ENCODE data around the gene PGAM2.

Gene PGAM2

GRCh38 chr7:44103923-44104859, 38.8 kb upstream of the PGAM2 start, which contains the start of gene AEBP1:
AEBP1 (plus strand) TSS chr7:44104345; CDS start chr7:44104666, 321 bp downstream.
- FAIRE-seq (no peak), DNase-seq (ENCODE audit: extremely low spot score, insufficient read length, low read depth) (no peak)

DNA sequence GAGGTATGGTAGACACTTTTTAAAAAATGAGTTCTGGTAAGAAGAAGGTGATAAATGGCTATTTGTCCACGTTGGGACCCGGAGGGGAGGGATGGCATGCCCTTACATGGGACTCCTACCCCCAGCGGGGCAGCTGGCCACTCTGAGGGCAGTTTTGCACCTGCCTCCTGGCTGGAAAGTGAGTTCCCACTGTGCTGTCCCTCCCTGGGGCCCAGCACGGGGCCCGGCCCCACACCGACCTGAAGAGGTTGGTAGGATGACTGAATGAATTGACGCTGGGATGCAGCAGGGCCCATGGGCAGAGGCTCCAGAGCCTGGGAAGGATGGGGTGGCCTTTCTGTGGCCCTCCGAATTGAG, 38.2 kb upstream of the PGAM2 start:
- FAIRE-seq (no peak), DNase-seq (ENCODE audit: extremely low spot score, insufficient read length, low read depth) (no peak)

- FAIRE-seq, result no peak
- DNase-seq (ENCODE audit: extremely low spot score, insufficient read length, low read depth), result no peak
Measured at GRCh38 chr7:44102846-44103565, 37.6 kb upstream of the PGAM2 start.

- no peak for FAIRE-seq
Measured at GRCh38 chr7:44101966-44102845, 36.8 kb upstream of the PGAM2 start.

DNA sequence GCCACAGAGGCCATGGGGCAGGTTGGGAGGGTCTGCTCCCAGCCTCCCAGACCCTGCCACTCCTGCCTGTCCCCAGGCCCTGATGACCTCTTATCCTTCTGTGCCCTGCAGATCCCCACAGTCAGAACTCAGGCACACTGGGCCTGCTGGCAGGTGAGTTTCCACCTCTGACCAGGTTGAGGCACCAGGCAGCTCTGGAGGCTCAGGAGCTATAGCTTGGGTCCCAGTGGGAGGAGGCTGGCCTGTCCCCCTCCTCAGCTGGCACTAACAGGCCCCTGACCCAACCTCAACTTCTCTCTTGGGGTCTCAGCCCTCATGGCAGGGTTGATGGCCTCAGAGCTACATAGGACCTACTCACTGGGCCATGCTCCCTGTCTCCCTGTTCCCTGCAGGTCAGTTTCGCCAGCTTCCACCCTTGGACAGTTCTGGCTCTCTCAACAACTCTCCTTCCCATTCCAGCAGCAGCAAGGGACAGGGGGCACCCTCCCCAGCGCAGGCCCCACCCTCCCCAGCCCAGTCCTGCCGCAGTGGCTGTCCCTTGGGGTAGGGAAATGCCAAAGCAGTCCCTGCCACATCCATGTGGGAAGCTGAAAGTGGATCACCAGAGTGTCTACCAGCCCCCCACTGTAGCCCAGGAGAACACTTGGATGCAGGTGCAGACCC, 36.1 kb upstream of the PGAM2 start:
- DNase-seq (ENCODE audit: extremely low spot score, insufficient read length, low read depth), result no peak
- no peak for FAIRE-seq

More at GRCh38 chr7:44101966-44102845, 36.8 kb upstream of the PGAM2 start:
- no peak for DNase-seq (ENCODE audit: extremely low spot score, insufficient read length, low read depth)

GRCh38 chr7:44100458-44101302, 35.3 kb upstream of the PGAM2 start:
- no peak for DNase-seq (ENCODE audit: extremely low spot score, insufficient read length, low read depth)
- no peak for FAIRE-seq

GRCh38 chr7:44099669-44100068, 34.3 kb upstream of the PGAM2 start:
- DNase-seq (ENCODE audit: extremely low spot score, insufficient read length, low read depth) (no peak), FAIRE-seq (no peak)

GRCh38 chr7:44098092-44099068, 33.0 kb upstream of the PGAM2 start:
- no peak for FAIRE-seq

GRCh38 chr7:44097064-44097932, 31.9 kb upstream of the PGAM2 start:
- DNase-seq (ENCODE audit: extremely low spot score, insufficient read length, low read depth) (no peak), FAIRE-seq (peak; percentile 80)

More at GRCh38 chr7:44098092-44099068, 33.0 kb upstream of the PGAM2 start:
- no peak for DNase-seq (ENCODE audit: extremely low spot score, insufficient read length, low read depth)

- no peak for DNase-seq (ENCODE audit: extremely low spot score, insufficient read length, low read depth)
- no peak for FAIRE-seq
Measured at GRCh38 chr7:44096326-44096881, 31.0 kb upstream of the PGAM2 start.

GRCh38 chr7:44095781-44096180, 30.4 kb upstream of the PGAM2 start:
- DNase-seq (ENCODE audit: extremely low spot score, insufficient read length, low read depth) (no peak), FAIRE-seq (no peak)

GRCh38 chr7:44094883-44095592, 29.7 kb upstream of the PGAM2 start:
- DNase-seq (ENCODE audit: extremely low spot score, insufficient read length, low read depth) (no peak), FAIRE-seq (no peak)

DNA sequence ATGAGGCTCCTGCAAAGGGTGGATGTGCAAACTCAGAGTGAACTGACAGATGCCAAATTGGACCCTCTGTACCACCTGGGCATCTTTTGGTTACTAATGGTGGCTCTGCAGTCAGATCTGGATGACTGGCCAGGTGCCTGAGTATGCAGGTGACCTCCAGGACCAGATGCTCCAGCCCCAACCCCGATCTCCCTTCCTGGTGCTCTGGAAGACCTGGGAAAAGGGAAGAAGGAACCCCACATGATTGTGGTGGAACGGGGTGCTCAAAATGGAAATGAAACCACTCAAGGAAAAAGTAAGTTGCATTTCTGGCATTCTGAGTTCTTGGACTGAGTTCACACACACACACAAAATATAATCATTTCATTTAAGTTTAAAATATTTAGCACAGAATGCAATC, 29.0 kb upstream of the PGAM2 start:
- FAIRE-seq (no peak), DNase-seq (ENCODE audit: extremely low spot score, insufficient read length, low read depth) (no peak)

DNA sequence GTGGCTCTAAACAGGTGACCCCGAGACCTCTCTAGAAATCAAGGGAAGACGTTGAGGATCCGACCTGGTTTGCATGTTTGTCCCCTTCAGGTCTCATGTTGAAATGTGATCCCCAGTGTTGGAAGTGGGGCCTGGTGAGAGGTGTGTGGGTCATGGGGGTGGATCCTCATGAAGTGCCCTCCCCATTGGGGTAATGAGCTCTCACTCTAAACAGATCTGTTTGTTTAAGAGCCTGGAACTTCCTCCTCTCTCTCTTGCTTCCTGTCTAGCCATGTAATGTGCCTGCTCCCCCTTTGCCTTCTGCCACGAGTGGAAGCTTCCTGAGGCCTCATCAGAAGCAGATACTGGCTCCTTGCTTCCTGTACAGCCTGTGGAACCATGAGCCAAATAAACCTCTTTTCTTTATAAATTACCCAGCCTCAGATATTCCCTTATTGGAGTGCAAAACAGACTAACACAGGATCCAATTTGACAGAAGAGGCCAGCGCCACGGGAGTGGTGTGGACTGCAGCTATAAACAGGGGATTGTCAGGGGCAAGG, 27.8 kb upstream of the PGAM2 start:
- FAIRE-seq, result no peak
- no peak for DNase-seq (ENCODE audit: extremely low spot score, insufficient read length, low read depth)
